ENCODE results near the gene DPYD. TPM values are rescaled to one million over a fixed set of nuclear protein-coding genes. Genes with fewer than 3 reads are reported as not detected.

Gene DPYD
- total RNA-seq, 2 experiments from 2014 or later, result 34.4 to 35.9 TPM

DNA sequence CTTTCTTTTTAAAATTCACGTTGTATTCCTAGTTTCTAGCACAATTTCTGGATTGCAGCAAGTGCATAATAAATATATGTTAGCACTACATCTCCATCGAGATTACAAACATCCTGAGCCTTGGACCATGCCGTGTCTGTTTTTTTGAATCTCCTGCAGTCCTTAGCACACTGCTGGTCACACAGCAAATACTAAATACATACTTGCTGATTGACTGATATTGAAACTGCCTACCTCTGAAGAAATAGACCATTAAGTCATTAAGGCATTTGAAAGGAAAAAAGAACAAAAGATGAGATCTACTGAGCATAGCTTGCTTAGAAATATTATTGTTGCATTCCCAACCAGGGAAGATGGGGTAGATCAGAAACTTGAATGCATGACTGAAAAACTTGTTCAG is 830.1 kb downstream of the DPYD start:
- DNase-seq (no peak), ATAC-seq (ENCODE audit: poor library complexity) (no peak)
- TF ChIP-seq, protein P1, sequence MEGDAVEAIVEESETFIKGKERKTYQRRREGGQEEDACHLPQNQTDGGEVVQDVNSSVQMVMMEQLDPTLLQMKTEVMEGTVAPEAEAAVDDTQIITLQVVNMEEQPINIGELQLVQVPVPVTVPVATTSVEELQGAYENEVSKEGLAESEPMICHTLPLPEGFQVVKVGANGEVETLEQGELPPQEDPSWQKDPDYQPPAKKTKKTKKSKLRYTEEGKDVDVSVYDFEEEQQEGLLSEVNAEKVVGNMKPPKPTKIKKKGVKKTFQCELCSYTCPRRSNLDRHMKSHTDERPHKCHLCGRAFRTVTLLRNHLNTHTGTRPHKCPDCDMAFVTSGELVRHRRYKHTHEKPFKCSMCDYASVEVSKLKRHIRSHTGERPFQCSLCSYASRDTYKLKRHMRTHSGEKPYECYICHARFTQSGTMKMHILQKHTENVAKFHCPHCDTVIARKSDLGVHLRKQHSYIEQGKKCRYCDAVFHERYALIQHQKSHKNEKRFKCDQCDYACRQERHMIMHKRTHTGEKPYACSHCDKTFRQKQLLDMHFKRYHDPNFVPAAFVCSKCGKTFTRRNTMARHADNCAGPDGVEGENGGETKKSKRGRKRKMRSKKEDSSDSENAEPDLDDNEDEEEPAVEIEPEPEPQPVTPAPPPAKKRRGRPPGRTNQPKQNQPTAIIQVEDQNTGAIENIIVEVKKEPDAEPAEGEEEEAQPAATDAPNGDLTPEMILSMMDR (IDR thresholded peaks at IDR 0.05), result no peak
- peaks cover 10% of the 10 kb centered on the region for H3K36me3 ChIP-seq (ENCODE audit: insufficient read depth, low read length)
- CTCF ChIA-PET, result no interaction called here
- Mint-ChIP-seq H3K36me3 (ENCODE audit: low read depth) (peaks cover 29% of the 10 kb centered on the region), H3K9me3 (no peaks in the 10 kb centered on the region), H3K27me3 (no peaks in the 10 kb centered on the region), H3K4me3 (no peak overlapping the region), H3K27ac (no peak overlapping the region), H3K4me1 (ENCODE audit: low read depth) (no peaks in the 10 kb centered on the region)
- H3K4me3 ChIP-seq (ENCODE audit: low read length), result no peak overlapping the region
- H3K27me3 ChIP-seq (ENCODE audit: control insufficient read depth in 1 of 2, insufficient read depth in 2 of 2, low read length in 2 of 2), result no peaks in the 10 kb centered on the region
- no peaks in the 10 kb centered on the region for H3K4me1 ChIP-seq (ENCODE audit: insufficient read depth, low read length)
- POLR2A ChIA-PET, result no interaction called here
- H3K27ac ChIP-seq (ENCODE audit: low read depth in 1 of 2, low read length in 2 of 2), result no peak overlapping the region
- intact Hi-C loops (cut with DNase I, micrococcal nuclease), result no loop called here
- no peaks in the 10 kb centered on the region for H3K9me3 ChIP-seq (ENCODE audit: control insufficient read depth in 1 of 2, insufficient read depth in 1 of 2, low read length in 2 of 2)

DNA sequence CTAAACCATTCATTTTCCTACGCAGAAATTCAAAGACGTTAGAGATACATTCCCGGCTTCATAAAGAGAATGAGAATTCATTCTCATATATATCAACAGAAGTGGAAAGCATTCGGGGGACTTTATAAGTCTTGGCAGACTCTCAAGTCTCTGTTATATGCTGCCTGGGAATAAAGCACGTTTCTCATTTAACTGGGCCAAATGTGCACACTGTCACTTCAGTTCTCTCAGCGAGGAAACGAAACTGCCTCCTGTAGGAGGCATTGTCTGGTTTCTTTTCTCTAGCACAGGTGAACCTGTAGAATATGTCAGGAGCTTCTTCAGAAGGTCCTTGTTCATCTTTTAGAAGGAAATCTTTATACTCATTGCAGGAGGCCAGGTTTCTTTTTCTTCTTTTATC is 831.7 kb downstream of the DPYD start:
- Mint-ChIP-seq H3K36me3 (ENCODE audit: low read depth) (peaks cover 28% of the 10 kb centered on the region), H3K27me3 (no peaks in the 10 kb centered on the region), H3K9me3 (no peaks in the 10 kb centered on the region), H3K4me1 (ENCODE audit: low read depth) (no peaks in the 10 kb centered on the region), H3K27ac (no peak overlapping the region), H3K4me3 (no peak overlapping the region)
- DNase-seq (no peak), ATAC-seq (ENCODE audit: poor library complexity) (no peak)
- Histone ChIP-seq H3K4me1 (ENCODE audit: insufficient read depth, low read length) (no peaks in the 10 kb centered on the region), H3K36me3 (ENCODE audit: insufficient read depth, low read length) (peaks cover 7% of the 10 kb centered on the region), H3K4me3 (ENCODE audit: low read length) (no peak overlapping the region), H3K9me3 (ENCODE audit: control insufficient read depth in 1 of 2, insufficient read depth in 1 of 2, low read length in 2 of 2) (no peaks in the 10 kb centered on the region), H3K27ac (ENCODE audit: low read depth in 1 of 2, low read length in 2 of 2) (no peak overlapping the region), H3K27me3 (ENCODE audit: control insufficient read depth in 1 of 2, insufficient read depth in 2 of 2, low read length in 2 of 2) (no peaks in the 10 kb centered on the region)
- ChIA-PET CTCF (no interaction called here), POLR2A (no interaction called here)
- intact Hi-C loops (cut with DNase I, micrococcal nuclease), result no loop called here
- TF ChIP-seq, protein P1 (IDR thresholded peaks at IDR 0.05), result no peak

DNA sequence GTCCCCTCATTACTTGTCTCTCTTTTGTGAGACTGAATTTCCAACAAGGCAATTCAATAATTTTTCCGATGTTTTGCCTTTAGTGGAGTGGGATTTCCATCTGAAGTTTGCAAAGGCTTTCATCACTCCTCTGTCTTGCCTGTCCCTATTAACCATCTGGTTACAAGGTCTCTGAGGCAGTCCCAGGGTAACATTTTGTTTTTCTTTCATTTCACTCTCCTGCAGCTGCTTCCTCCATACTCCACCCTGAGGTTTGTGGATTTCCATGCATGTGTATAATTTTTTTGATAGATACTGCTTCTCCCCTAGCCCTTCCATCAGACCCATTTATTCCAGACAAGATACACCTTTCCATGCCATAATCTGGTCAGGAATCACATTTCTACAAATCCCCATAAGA is 832.4 kb downstream of the DPYD start:
- ChIA-PET POLR2A (no interaction called here), CTCF (no interaction called here)
- TF ChIP-seq, protein P1 (IDR thresholded peaks at IDR 0.05), result no peak
- H3K27ac Mint-ChIP-seq, result no peak overlapping the region
- no peak overlapping the region for H3K4me3 Mint-ChIP-seq
- ATAC-seq (ENCODE audit: poor library complexity), result no peak
- DNase-seq, result no peak
- H3K27me3 ChIP-seq (ENCODE audit: control insufficient read depth in 1 of 2, insufficient read depth in 2 of 2, low read length in 2 of 2), result no peaks in the 10 kb centered on the region
- no peaks in the 10 kb centered on the region for H3K27me3 Mint-ChIP-seq
- no peaks in the 10 kb centered on the region for H3K9me3 ChIP-seq (ENCODE audit: control insufficient read depth in 1 of 2, insufficient read depth in 1 of 2, low read length in 2 of 2)
- peaks cover 3% of the 10 kb centered on the region for H3K36me3 ChIP-seq (ENCODE audit: insufficient read depth, low read length)
- H3K36me3 Mint-ChIP-seq (ENCODE audit: low read depth), result peaks cover 28% of the 10 kb centered on the region
- no peaks in the 10 kb centered on the region for H3K4me1 Mint-ChIP-seq (ENCODE audit: low read depth)
- intact Hi-C loops (cut with DNase I, micrococcal nuclease), result no loop called here
- H3K9me3 Mint-ChIP-seq, result no peaks in the 10 kb centered on the region
- no peak overlapping the region for H3K4me3 ChIP-seq (ENCODE audit: low read length)
- no peak overlapping the region for H3K27ac ChIP-seq (ENCODE audit: low read depth in 1 of 2, low read length in 2 of 2)
- H3K4me1 ChIP-seq (ENCODE audit: insufficient read depth, low read length), result no peaks in the 10 kb centered on the region

Measured in CD4-positive, alpha-beta T cell (primary cell).